ENCODE data around the gene RXRA. TPM values are rescaled to one million over a fixed set of nuclear protein-coding genes. Genes with fewer than 3 reads are reported as not detected.

Gene RXRA
- total and polyA plus RNA-seq, 2 of the 4 experiments (the other 2 are of a cell fraction) = 7.5 to 17.9 TPM

- 80% methylated on average over 9 of the region's 14 CpGs; no CpG with 5 or more reads in 1 of the 2 experiments for WGBS, 2 experiments (ENCODE audit: extremely low coverage in 2 of 2, insufficient read length in 1 of 2)
- Histone ChIP-seq H2AFZ (replicated peaks; ENCODE audit: low read length, poor library complexity) (no peak overlapping the region), H3K36me3 (ENCODE audit: control insufficient read depth, insufficient read depth, low read length) (peaks cover 5% of the 10 kb centered on the region; the same call in 1 of the 2 replicates), H3K9ac (ENCODE audit: low read depth, low read length) (no peak overlapping the region), H3K9me3 (ENCODE audit: control insufficient read depth, insufficient read depth, low read length) (no peaks in the 10 kb centered on the region), H2BK5ac (ENCODE audit: low read depth, low read length, poor library complexity, severe bottlenecking) (no peak overlapping the region), H2AK9ac (replicated peaks; ENCODE audit: low read depth, low read length, poor library complexity) (no peak overlapping the region), H2BK15ac (ENCODE audit: low read depth, low read length) (no peak overlapping the region), H4K91ac (ENCODE audit: insufficient read depth, low read depth, low read length) (no peak overlapping the region), H3K4me1 (ENCODE audit: control insufficient read depth, insufficient read depth, low read length) (peaks cover 33% of the 10 kb centered on the region), H4K5ac (ENCODE audit: low read depth, low read length) (no peak overlapping the region), H2BK120ac (ENCODE audit: low read depth, low read length) (no peak overlapping the region), H3K4me2 (ENCODE audit: low read depth, low read length) (no peak overlapping the region; the same call in 1 of the 2 replicates), H3K23ac (ENCODE audit: low read depth, low read length) (no peak overlapping the region), H3K27me3 (ENCODE audit: control insufficient read depth, insufficient read depth, low read length) (no peaks in the 10 kb centered on the region), H4K8ac (ENCODE audit: low read depth in 2 of 2, low read length in 2 of 2) (no peak overlapping the region), H3K27ac (ENCODE audit: insufficient read depth, low read length) (no peak overlapping the region), H3K9me1 (ENCODE audit: insufficient read depth, low read length) (peaks cover 21% of the 10 kb centered on the region), H3K18ac (ENCODE audit: low read depth, low read length) (no peak overlapping the region), H2BK20ac (ENCODE audit: low read depth, low read length) (no peak overlapping the region), H3K4me3 (ENCODE audit: insufficient read depth, low read depth, low read length) (no peak overlapping the region), H2AK5ac (ENCODE audit: low read depth, low read length) (no peak overlapping the region), H3K56ac (ENCODE audit: extremely low read depth, insufficient read depth, low read length) (no peak overlapping the region), H3K14ac (replicated peaks; ENCODE audit: low read depth, low read length) (no peak overlapping the region), H3K4ac (ENCODE audit: low read depth, low read length) (no peak overlapping the region), H3K79me1 (ENCODE audit: low read depth in 1 of 2, low read length in 2 of 2) (peaks cover 21 to 92% of the 10 kb centered on the region in 2 experiments), H4K20me1 (ENCODE audit: insufficient read depth, low read length) (peaks cover 100% of the 10 kb centered on the region)
- BruUV-seq (replicated peaks) = no TSS peak
- in situ Hi-C loops (cut with MboI; ENCODE audit: low sequenced_read_pairs) (no loop called here), intact Hi-C loops (cut with micrococcal nuclease) (no loop called here), dilution Hi-C loops (cut with HindIII; ENCODE audit: low sequenced_read_pairs, unreplicated experiment) (no loop called here)
- no peak; the same call in 1 of the 2 replicates for ATAC-seq (ENCODE audit: low read depth)
- peak; percentile 7 for DNase-seq
- TF ChIP-seq BHLHE40 (IDR thresholded peaks at IDR 0.05; ENCODE audit: low read depth, low read length) (no peak), CEBPB (IDR thresholded peaks at IDR 0.05; ENCODE audit: low read depth, low read length) (no peak), ELK1 (IDR thresholded peaks at IDR 0.05; ENCODE audit: borderline replicate concordance, low read depth, low read length) (no peak), MXI1 (IDR thresholded peaks at IDR 0.05; ENCODE audit: borderline replicate concordance, low read depth, low read length) (no peak), RCOR1 (IDR thresholded peaks at IDR 0.05; ENCODE audit: insufficient replicate concordance, low read length) (no peak), USF2 (IDR thresholded peaks at IDR 0.05; ENCODE audit: low read depth, low read length) (no peak), NFE2L2 (IDR thresholded peaks at IDR 0.05; ENCODE audit: low read depth, low read length) (no peak)
- ChIA-PET POLR2A (ENCODE audit: unreplicated experiment) (no interaction called here), CTCF (no interaction called here)
These were observed 19.9 kb downstream of the RXRA start for GRCh38 chr9:134346151-134346550.
